ENCODE results near the gene UST. TPM values are rescaled to one million over a fixed set of nuclear protein-coding genes. Genes with fewer than 3 reads are reported as not detected.

UST gene
- total RNA-seq, 2 donors from 2014 or later, result 1.1 to 2.7 TPM

GRCh38 chr6:148985499-148985898 lies 238.7 kb downstream of the UST start:
- no peaks in the 10 kb centered on the region for H3K4me1 ChIP-seq
- no peaks in the 10 kb centered on the region for H3K9me3 ChIP-seq
- no peaks in the 10 kb centered on the region for H3K36me3 ChIP-seq
- intact Hi-C loops (cut with DNase I), result no loop called here
- no peaks in the 10 kb centered on the region for H3K27me3 ChIP-seq
- H3K27ac ChIP-seq, result no peak overlapping the region
- DNase-seq, result no peak
- H3K4me3 ChIP-seq, result no peak overlapping the region
- no peak overlapping the region for H3K9ac ChIP-seq (ENCODE audit: low read depth in 2 of 2, low read length in 2 of 2)
- TF ChIP-seq, protein P1, sequence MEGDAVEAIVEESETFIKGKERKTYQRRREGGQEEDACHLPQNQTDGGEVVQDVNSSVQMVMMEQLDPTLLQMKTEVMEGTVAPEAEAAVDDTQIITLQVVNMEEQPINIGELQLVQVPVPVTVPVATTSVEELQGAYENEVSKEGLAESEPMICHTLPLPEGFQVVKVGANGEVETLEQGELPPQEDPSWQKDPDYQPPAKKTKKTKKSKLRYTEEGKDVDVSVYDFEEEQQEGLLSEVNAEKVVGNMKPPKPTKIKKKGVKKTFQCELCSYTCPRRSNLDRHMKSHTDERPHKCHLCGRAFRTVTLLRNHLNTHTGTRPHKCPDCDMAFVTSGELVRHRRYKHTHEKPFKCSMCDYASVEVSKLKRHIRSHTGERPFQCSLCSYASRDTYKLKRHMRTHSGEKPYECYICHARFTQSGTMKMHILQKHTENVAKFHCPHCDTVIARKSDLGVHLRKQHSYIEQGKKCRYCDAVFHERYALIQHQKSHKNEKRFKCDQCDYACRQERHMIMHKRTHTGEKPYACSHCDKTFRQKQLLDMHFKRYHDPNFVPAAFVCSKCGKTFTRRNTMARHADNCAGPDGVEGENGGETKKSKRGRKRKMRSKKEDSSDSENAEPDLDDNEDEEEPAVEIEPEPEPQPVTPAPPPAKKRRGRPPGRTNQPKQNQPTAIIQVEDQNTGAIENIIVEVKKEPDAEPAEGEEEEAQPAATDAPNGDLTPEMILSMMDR (IDR thresholded peaks at IDR 0.05), result no peak

DNA sequence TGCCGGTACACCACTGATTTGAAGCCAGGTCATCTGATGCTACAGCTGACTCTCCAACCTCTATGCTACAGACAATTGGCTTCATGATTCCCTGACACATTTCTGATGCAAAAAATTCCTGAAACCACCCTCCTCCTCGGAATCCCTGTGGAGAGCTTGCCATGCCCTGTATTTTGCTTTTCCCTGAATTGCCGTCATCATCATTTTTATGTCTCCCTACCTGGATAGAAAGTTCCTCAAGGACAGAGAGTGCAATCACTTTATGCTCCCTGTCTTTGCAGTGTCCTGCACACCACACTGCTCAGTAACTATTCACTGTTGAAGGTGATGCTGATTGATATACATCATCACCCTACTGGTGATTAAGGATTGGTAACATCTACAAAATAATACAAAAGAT lies 239.8 kb downstream of the UST start:
- no peaks in the 10 kb centered on the region for H3K36me3 ChIP-seq
- no peak for DNase-seq
- no peak overlapping the region for H3K9ac ChIP-seq (ENCODE audit: low read depth in 2 of 2, low read length in 2 of 2)
- H3K9me3 ChIP-seq, result no peaks in the 10 kb centered on the region
- intact Hi-C loops (cut with DNase I), result no loop called here
- H3K27me3 ChIP-seq, result no peaks in the 10 kb centered on the region
- H3K4me1 ChIP-seq, result no peaks in the 10 kb centered on the region
- TF ChIP-seq, protein P1 (IDR thresholded peaks at IDR 0.05), result no peak
- H3K4me3 ChIP-seq, result no peak overlapping the region
- no peak overlapping the region for H3K27ac ChIP-seq

DNA sequence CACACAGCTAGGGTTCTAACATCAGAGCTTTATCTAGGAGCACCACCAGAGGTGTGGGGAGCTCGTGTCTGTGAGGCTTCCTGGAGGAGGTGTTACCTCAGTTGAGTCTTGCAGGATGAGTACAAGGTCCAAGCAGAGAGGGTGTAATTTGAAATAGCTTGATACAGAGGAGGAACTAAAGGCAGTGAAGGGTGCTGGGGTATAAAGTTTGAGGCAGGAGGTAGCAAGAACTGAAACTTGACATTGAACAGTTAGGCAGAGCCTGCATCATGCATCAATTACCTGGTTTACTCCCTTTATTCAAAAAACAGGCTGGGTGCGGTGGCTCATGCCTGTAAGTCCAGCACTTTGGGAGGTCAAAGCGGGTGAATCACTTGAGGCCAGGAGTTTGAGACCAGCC lies 241.2 kb downstream of the UST start:
- no peaks in the 10 kb centered on the region for H3K36me3 ChIP-seq
- TF ChIP-seq, protein P1 (IDR thresholded peaks at IDR 0.05), result no peak
- no peaks in the 10 kb centered on the region for H3K4me1 ChIP-seq
- H3K27me3 ChIP-seq, result no peaks in the 10 kb centered on the region
- no peak overlapping the region for H3K4me3 ChIP-seq
- intact Hi-C loops (cut with DNase I), result no loop called here
- no peak overlapping the region for H3K9ac ChIP-seq (ENCODE audit: low read depth in 2 of 2, low read length in 2 of 2)
- DNase-seq, result no peak
- H3K27ac ChIP-seq, result no peak overlapping the region
- no peaks in the 10 kb centered on the region for H3K9me3 ChIP-seq

GRCh38 chr6:148989585-148989984 lies 242.8 kb downstream of the UST start:
- no peak overlapping the region for H3K9ac ChIP-seq (ENCODE audit: low read depth in 2 of 2, low read length in 2 of 2)
- TF ChIP-seq, protein P1 (IDR thresholded peaks at IDR 0.05), result no peak
- H3K9me3 ChIP-seq, result no peaks in the 10 kb centered on the region
- H3K36me3 ChIP-seq, result no peaks in the 10 kb centered on the region
- no peaks in the 10 kb centered on the region for H3K4me1 ChIP-seq
- H3K4me3 ChIP-seq, result no peak overlapping the region
- H3K27me3 ChIP-seq, result no peaks in the 10 kb centered on the region
- no peak for DNase-seq
- intact Hi-C loops (cut with DNase I), result no loop called here
- no peak overlapping the region for H3K27ac ChIP-seq

DNA sequence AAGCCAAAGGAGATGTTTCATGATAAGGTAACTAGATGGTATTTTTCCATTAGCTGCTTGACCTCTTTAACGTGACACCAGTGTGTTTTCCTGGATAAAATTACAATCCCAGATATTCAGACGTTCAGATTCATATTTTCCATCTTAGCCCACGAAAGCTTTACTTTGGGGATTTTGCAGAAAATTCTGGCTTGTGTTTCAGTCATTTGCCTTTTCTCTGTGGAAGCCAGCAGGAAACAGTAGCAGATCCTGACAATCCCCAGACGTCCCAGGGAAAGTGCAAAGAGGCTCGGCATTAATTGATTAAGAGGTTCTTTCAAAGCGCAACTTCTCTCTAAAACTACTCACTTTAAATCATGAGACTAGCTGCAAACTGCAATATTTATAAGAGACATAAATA lies 243.6 kb downstream of the UST start:
- H3K27me3 ChIP-seq, result no peaks in the 10 kb centered on the region
- H3K4me3 ChIP-seq, result no peak overlapping the region
- no peak overlapping the region for H3K27ac ChIP-seq
- intact Hi-C loops (cut with DNase I), result no loop called here
- no peaks in the 10 kb centered on the region for H3K4me1 ChIP-seq
- H3K36me3 ChIP-seq, result no peaks in the 10 kb centered on the region
- TF ChIP-seq, protein P1 (IDR thresholded peaks at IDR 0.05), result no peak
- no peak for DNase-seq
- H3K9me3 ChIP-seq, result no peaks in the 10 kb centered on the region
- no peak overlapping the region for H3K9ac ChIP-seq (ENCODE audit: low read depth in 2 of 2, low read length in 2 of 2)

GRCh38 chr6:148996815-148997214 lies 250.0 kb downstream of the UST start:
- TF ChIP-seq, protein P1 (IDR thresholded peaks at IDR 0.05), result no peak

More at GRCh38 chr6:148996815-148997214, 250.0 kb downstream of the UST start:
- no peaks in the 10 kb centered on the region for H3K4me1 ChIP-seq
- no peak overlapping the region for H3K27ac ChIP-seq
- no peak overlapping the region for H3K9ac ChIP-seq (ENCODE audit: low read depth in 2 of 2, low read length in 2 of 2)
- no peak for DNase-seq
- no peaks in the 10 kb centered on the region for H3K9me3 ChIP-seq
- intact Hi-C loops (cut with DNase I), result no loop called here
- H3K4me3 ChIP-seq, result no peak overlapping the region
- H3K27me3 ChIP-seq, result no peaks in the 10 kb centered on the region
- no peaks in the 10 kb centered on the region for H3K36me3 ChIP-seq
